ENCODE results near the gene LIF.
"Not testable (repeated sequence)": the region's sequence is repeated elsewhere in the genome, so short reads cannot be mapped to it uniquely, and the experiment has no call there.

LIF gene

DNA sequence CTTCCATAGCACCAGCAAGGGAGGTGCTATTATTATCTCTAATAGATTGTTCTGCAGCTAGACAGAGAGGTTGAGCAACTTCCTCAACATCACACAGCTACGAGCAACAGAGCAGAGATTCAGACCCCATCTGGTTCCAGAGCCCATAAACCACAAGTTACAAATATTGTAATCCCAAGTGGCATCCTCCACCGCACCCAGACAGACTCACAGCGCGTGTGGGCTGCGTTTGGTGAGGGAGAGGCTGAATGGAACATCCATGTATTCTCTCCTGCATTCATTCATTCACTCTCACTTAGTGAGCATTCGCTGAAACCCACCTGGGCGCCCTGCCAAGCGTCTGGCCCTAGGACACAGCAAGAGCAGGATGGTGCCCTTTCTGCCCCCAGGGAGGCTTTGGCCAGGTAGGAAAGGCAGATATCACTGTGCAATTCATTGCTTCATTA is 33.5 kb downstream of the LIF start:
- no peak for FAIRE-seq

DNA sequence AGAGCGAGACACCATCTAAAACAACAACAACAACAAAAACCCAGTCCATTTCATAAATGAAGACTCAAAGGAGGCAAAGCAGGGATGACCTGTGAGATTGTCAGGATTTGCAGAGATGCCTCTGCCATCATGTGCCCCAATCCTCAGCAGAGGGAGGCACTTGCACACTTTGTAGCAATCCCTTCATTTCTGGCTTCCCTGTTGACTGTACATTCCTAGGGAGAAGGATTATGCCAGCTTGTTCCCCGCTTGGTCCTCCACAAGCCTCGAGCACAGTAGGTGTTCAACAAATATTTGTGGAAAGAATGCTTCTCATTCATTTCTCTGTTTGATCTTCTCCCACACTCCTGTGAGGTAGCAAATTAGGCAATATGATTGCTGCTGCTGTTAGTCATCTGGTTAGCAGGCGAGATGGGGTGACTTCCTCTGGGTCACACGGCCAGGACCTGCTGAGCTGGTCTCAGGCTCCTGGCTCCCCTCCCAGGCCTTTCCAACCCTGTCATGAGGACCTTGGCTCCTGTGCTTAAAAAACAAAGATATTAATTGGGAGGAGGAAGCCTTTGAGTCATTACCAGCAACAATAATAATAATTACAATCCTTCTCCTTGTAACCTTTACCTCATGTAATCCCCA is 34.1 kb downstream of the LIF start:
- DNase-seq (ENCODE audit: insufficient read length, low spot score) (no peak), FAIRE-seq (no peak)

More for the DNA sequence above, 33.5 kb downstream of the LIF start:
- DNase-seq (ENCODE audit: insufficient read length, low spot score): no peak

DNA sequence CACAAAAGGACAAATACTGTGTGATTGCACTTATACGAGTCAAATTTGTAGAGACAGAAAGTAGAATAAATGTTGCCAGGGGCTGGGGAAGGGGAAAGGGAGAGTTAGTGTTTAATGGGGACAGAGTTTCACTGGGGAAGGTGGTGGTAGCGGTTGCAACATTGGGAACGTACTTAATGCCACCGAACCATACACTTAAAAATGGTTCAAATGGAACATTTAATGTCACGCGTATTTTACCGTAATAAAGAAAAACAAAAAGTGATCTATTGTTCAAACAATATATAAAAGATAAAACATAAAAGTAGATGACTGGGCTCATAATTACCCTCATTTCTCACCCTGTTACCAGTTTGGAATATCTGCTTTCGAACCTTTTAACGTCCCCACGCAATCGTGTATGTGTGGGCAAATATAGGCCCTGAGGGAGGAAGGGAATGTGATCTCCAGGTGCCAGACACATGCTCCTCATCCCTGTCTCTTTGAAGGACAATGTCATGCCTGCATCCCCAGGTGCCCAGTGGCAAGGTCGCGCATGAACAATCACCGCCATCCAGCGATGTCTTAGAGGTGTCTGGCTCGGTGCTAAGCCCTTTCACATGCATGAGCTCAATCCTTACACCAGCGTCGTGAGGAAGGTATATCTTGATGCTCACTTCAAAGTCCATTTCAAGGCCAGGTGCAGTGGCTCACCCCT is 35.3 kb downstream of the LIF start:
- no peak for DNase-seq (ENCODE audit: insufficient read length, low spot score)
- no peak for FAIRE-seq

DNA sequence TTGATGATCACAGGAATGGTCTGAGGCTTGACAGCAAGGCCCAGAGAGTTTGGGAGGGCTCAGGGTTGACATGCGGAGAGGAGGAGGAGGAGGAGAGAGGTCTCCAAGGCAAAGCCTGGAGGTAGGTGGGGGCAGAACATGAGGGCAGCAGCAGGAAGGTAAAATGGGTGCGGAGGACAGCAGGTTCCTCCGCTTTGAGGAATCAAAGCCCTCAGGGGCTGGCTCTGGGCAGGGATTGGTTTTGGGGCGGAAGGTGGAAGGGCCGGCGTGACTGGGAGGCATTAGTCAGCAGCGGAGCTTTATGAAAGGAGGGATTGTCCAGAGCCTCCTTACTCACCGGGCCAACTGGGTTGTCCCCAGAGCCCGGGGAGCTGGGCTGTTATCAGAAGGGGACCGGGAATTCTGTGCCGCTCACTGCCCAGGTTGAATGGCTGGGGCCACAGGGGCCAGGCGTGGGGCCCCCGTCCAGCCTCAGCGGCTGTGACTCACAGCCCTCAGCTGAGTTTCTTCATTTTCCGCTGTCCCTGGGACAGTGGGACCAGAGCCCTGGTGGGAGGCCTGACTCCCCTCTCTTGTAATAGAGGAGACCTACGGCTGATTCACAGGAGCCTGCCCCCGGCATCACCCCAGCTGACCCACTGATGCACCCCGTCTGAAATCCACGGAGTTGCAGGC is 36.2 kb downstream of the LIF start:
- no peak for FAIRE-seq
- DNase-seq (ENCODE audit: insufficient read length, low spot score): peak; percentile 41

DNA sequence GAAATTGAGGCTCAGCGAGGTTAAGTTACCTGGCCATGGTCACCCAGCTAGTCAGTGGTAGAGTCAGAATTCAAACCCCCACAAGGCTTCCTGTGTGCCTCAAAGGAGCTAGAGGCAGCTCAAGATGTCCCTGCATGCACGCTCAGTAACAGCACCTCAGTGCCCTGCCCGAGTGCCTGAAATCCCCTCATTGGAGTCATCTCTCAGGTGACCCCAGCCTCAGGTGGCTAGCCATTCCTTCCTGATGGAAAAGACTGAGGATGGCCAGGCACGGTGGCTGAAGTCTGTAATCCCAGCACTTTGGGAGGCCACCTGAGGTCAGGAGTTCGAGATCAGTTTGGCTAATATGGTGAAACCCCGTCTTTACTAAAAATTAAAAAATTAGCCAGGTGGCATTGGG is 36.9 kb downstream of the LIF start:
- no peak for DNase-seq (ENCODE audit: insufficient read length, low spot score)
- no peak for FAIRE-seq

DNA sequence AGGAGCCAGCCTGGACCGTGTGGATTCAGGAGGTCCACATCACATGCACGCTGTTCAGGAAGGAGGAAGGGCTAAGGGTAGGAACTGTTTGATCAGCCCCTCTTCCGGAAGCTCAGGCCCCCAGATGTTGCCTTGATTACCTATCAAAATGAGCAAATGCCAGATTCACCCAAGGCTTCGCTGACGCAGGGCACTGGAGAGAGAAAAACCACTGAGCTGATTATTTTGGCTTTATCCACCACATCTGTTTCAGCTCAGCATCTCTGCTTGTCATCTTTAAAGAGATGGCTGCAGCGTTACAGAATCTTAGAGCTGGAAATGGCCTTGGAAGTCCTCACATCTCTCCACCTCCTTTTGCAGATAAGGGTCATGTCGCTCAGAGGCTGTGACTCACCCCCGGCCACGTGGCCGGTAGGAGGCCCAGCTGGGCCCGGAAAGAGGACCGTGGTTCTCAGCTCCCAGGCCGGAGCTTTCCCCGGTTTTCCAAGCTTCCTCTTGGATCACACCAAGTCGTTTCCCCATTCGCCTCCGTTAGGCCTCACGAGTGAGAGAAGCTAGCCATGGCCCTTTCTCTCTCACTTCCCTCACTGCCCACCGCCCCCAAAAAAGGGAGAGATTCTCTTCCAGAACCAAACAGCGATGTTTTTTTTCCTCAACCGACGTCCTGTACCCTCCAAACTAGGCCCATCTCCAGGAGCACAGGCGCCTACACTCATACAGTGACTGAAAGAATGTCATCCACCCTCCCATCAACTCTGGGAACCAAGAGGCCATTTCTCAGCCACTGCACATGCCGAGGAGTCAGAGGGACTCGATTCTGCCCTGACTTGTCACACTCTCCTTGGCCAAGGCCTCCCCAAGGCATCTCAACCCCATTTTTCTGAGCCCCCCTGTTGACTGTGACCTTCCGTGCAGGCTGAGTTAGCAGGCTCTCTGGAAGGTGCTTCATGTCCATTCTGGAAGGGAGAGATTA is 37.6 kb downstream of the LIF start:
- FAIRE-seq: no peak

DNA sequence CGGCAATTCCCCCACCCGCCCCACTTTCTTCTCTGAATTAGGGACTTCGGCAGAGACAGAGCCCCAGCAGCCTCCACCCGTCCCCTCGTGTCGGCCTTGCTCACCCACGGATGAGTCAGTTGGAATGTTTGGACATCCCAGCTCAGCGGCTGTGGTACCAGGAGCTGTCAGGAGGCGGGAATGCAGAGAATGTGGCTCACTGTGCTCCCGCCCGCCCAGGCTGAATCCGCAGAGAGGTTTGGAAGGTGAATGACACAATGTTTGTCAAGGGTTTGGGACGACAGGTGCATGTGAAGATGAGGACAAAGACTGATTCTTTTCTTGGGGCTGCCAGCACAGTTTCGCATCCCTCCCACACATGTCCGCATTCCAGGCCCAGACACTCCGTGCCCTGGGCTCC is 39.6 kb downstream of the LIF start:
- DNase-seq (ENCODE audit: insufficient read length, low spot score): peak; percentile 83
- peak; percentile 92 for FAIRE-seq

More for the DNA sequence above, 37.6 kb downstream of the LIF start:
- no peak for DNase-seq (ENCODE audit: insufficient read length, low spot score)

DNA sequence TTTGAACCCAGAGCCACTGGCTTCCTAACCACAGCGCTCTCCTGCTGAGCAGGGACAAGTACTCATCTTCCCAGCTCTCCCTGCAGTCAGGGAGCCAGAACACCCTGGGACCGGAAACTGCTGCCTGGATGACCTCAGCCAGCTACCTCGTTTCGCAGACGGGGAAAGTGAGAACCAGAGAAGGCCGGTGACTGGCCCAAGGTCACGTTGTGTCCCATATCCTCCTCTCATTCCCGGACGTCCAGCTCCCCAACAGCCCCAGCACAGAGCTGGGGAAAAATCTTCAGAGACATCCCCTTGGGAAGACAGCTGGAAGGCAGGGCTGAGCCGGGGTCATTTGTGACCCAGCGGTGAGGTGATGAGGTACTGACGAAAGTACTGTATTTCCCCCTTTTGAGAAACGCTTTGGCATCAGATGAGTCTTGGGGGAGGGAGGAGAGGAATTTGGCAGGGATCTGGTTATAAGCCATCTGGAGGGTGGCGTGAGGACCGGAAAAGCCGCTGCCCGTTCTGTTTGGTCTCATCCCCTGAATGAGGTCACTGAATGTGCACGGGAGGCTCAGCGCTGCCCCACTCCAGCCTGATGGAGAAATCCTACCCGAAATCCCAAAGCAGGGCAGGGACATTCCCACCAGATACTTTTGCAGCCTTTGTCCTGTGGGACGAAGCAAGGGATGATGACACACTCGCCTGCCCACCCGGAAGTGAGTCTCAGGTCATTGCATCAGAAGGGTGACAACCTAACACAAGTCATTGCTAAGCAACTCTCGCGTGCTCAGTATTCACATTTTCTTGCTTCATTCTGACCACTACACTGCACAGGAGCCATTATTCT is 41.1 kb downstream of the LIF start:
- peak; percentile 71 for DNase-seq (ENCODE audit: insufficient read length, low spot score)
- FAIRE-seq: no peak

DNA sequence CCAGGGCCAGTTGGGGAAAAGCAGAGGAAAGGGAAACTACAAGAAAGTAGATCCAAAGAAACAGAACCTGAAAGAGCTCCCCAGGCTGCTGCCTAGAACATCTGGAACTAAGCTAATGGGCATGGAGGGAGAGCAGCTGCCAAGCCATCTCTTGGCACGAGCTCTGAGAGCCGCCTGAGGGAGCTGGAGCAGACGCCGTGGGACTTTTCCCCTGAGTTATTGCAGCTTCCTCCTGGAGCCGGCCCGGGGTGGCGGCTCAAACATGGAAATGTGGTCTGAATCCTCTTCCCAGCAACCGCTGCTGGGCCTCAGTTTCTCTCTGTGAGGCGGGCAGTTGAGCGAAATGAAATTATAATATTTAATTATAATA is 41.8 kb downstream of the LIF start:
- FAIRE-seq (no peak), DNase-seq (ENCODE audit: insufficient read length, low spot score) (no peak)

DNA sequence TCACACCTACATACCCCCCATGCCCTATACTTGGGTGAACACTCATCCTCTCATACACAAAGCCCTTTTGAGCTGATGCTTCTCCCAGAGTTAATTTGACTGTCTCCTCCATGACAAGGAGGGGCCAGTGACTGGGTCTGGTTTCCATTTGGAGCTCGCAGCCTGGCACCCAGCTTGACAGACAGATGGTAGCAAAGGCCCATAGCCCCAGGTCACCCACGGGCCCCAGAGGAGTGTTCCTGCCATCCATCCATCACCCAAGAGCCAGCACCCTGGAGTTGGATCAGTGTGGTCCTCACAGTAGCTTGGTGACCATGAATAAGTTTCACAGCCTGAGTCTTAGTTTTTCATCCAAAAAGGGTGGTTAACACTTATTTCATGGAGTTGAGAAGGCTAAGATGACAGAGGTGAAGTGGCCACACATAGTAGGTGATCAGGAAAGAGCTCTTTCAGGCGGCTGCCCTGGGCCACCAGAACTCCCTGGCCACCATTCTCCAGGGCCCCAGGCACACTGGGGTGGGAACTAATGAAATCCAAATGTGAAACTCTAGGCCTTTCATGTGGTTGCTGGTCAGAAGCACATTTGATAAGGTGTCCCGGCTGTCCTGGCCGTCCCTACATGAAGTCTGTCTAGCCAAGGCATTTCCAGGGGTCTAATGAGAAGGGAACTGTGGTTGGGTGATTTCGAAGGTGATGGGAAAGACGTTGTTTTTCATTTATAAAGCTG is 42.4 kb downstream of the LIF start:
- no peak for FAIRE-seq
- no peak for DNase-seq (ENCODE audit: insufficient read length, low spot score)

DNA sequence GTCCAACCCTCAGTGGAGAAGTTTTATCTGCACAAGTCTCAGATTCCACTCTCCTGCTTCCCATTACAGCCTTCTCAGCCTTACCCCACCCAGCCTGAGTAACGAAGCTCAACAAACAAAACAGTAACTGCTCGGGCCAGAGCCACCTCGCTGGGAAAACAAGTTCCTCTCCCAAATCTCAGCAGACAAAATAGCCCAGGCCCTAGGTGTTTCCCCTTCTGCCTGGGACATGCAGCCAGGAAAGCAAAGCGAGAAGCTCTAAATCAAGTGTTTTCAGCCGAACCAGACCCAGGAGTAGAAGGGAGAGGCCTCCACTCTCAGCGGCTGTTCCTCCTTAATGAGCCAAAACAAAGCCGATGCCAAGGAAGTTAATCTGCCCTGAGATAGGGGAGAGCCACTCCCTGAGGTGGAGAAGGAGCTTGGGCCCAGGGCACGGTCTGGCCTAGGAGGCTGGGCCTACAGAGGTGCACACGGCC is 44.0 kb downstream of the LIF start:
- no peak for DNase-seq (ENCODE audit: insufficient read length, low spot score)
- no peak for FAIRE-seq

DNA sequence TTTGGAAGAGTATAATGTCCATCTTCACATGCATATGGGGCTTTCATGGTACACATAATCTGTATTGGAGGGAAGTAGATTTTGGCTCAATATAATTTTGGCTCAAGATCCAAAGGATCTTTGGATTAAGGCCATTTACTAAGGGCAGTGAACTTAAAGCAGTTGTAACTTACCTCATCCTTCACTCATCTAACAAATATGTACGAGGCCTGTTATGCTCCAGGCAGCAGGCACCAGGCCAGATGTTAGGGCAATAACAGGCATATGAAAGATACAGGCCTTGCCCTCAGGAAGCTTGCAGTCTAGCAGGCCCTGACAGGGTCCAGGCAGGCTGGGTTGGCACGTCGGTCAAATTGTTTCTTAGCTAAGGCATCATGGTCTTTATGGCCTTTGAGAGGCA is 44.6 kb downstream of the LIF start:
- DNase-seq (ENCODE audit: insufficient read length, low spot score) (no peak), FAIRE-seq (no peak)

DNA sequence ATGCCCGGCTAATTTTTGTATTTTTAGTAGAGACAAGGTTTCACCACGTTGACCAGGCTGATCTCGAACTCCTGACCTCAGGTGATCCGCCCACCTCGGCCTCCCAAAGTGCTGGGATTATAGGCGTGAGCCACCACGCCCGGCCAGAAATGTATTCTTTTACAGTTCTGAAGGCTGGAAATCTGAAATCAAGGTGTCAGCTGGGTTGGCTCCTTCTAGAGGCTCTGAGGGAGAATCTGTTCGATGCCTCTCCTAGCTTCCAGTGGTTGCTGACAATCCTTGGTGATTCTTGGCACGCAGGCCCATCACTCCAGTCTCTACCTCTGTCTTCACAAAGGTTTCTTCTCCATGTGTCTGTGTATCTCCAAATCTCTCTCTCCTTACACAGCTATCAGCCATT is 45.7 kb downstream of the LIF start:
- FAIRE-seq; DNase-seq (ENCODE audit: insufficient read length, low spot score): not testable (repeated sequence)

DNA sequence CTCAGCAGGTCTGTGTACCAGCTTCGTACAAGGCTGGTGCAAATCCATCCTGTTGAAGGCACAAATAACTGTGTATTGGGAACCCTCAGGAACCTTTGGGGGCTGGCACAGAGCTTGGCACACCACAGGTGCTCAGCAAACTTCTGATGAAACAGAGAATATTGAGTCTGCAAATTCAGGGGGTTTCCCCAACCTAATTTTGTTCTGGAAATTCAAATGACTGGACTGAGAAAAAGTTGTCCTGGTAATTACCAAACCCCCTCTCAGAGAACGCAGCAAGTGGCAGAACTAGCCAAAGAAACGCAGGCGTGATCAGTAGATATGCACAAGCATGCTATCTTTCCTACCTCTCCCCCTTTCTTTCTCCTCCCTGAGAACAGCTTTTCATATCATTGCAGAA is 47.6 kb downstream of the LIF start:
- FAIRE-seq (no peak), DNase-seq (ENCODE audit: insufficient read length, low spot score) (no peak)

DNA sequence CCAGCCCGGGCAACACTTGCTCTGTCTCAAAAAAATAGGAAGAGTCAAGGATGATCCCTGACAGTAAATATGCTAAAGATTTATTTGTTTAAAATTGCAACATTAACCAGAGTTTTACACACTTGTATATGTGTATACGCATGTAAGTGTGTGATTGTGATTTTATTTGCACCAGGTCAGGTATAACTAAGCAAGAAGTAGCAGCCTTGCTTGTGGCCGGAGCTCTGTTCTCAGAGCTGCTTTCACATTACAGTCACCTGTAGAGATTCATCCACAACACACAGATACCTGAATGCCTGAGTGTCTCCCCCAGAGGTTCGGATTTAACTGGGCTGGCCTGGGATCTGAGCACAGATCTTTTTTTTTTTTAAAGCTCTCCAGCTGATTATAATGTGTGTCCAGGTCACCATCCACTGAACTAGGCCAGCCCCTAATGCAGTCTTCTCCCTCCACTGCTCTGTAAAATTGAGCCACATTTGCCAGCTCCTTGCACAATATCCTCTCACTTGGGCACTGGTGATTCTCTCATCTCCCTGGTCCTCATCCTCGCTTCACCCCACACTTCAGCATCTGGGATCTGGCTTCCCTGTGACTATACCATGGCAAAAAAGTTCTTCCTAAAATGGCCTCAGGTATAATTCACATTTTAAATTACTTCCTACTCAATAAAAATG is 48.3 kb downstream of the LIF start:
- FAIRE-seq: no peak

DNA sequence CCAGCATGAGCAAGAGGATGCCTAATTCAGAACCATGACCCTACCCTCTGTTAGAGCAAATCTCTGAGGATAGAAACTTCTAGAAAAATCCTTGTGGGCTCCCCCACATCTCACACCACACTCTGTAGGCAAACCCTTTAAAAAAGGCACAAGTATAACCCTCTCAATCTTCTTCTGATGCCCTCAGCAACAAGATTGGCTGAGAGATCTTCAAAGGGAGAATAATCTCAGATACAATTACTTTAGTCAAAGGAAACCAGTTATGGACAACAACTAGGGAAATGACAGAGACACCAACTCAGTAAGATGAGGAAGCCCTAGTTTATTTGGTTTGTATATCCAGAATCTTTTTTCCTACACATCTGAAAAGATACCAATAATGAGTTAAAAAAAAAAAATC is 49.2 kb downstream of the LIF start:
- DNase-seq (ENCODE audit: insufficient read length, low spot score): no peak
- no peak for FAIRE-seq

More for the DNA sequence above, 48.3 kb downstream of the LIF start:
- DNase-seq (ENCODE audit: insufficient read length, low spot score): no peak

DNA sequence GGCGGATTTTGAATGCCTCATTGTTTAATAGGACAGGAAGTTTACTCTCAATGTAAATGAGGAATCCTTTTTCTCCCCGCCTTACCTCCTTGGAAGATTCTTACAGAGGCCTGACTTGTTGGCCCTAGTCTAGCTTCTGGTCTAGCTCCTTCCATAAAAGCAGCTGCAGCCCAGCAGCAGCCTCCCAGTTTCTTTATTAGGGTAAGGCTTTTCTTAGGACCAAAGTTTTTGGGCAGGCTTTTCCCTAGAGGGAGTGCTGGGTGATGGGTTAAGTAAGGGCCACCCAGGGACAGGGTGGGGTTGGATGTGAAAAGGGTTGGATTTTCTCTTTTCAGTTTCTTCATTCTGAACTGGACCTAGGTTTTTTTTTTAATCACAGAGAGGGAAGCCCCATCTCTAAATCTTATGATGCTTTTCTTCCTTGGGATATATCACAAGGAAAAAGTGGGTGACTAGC is 49.7 kb downstream of the LIF start:
- FAIRE-seq: no peak
- no peak for DNase-seq (ENCODE audit: insufficient read length, low spot score)

DNA sequence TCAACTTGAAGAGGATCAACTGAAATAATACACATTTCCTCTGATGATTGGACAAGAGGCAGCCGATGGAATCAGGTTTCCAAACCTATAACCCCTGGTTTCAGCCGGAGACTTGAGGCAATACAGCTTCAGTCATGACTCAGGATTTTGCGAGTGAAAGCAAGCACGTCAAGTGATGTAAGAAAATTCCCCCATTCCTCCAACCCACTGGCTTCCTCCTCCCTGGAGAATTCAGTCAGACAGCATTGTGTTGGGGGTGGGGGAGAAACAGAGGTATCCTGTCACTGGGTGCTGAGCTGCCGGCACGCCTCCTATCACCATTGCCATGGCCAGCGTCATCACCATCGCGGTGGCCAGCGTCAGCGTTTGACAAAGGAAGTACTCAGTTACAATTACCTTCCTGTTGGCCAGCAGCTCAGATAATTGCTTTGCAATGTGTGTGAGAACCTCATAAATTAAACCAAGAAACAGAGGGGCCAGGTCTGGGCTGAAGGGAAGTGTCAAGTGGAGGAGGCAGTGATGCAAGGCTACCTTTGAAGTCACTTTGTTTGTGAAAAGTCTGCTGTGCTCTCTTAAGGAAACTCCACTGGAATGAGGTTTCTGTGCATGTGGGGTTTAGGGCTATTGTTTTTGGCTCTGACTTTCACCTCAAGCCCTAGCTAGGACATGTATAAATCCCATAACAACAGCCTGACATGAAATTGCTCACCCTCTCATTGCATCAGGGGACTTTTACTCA is 50.2 kb downstream of the LIF start:
- DNase-seq (ENCODE audit: insufficient read length, low spot score): peak; percentile 69
- FAIRE-seq: peak; percentile 55

All from HTR-8/SVneo (cell line).